HG03095 (cell line): Measurements from ENCODE around the gene UTRN.

Experiments
- ATAC-seq: cut with Tn5 transposase; IDR thresholded peaks from one replicate; pipeline ENCODE4 v1.9.1; 2021; ENCODE audit warnings: moderate library complexity; ENCODE audit not compliant: unreplicated experiment

Gene UTRN

GRCh38 chr6:144307880-144308279 lies 22.7 kb downstream of the UTRN start:
- no peak for ATAC-seq

GRCh38 chr6:144310765-144311164 lies 25.6 kb downstream of the UTRN start:
- no peak for ATAC-seq

DNA sequence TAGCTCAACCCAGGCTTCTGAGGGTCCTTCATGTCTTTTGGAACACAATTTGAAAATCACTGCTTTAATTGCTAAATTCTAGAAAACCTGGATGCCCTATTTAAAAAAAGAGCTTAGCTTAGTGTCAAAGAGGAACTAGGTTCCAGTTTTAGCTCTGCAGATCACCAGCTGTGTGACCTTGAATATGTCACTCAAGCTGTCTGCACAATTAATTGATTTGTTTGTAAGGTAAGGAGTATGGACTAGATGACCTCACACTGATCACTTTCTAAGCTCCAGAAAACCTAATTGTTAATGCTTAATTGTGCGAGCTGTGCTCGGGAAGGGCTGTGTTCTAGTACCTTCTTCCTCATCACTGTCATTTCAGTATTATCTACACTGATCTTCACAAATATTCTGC lies 26.2 kb downstream of the UTRN start:
- ATAC-seq: no peak

GRCh38 chr6:144314003-144314485 lies 28.9 kb downstream of the UTRN start:
- no peak for ATAC-seq

GRCh38 chr6:144314562-144314961 lies 29.4 kb downstream of the UTRN start:
- no peak for ATAC-seq

GRCh38 chr6:144315226-144315980 lies 30.3 kb downstream of the UTRN start:
- ATAC-seq: no peak

GRCh38 chr6:144315981-144316861 lies 31.1 kb downstream of the UTRN start:
- ATAC-seq: peak; percentile 58

GRCh38 chr6:144316862-144317195 lies 31.7 kb downstream of the UTRN start:
- no peak for ATAC-seq

DNA sequence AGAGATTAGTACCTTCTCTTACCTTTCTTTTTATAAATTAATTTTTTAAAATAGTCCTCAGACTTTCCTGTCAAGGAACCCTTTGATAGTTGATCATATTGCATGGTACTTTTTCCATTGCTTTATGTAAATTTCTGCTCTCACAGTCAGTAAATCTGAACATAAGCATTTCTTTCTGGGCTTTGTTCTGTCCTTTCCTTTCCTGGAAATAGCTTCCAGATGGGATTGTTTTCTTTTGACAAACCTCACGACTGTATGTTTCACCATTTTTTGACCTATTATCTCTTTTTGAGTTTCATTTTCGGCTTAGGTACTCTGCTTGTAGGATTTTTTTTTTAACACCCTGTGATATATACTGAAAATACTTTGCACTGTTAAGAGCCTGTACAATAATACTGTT lies 32.6 kb downstream of the UTRN start:
- ATAC-seq: no peak

DNA sequence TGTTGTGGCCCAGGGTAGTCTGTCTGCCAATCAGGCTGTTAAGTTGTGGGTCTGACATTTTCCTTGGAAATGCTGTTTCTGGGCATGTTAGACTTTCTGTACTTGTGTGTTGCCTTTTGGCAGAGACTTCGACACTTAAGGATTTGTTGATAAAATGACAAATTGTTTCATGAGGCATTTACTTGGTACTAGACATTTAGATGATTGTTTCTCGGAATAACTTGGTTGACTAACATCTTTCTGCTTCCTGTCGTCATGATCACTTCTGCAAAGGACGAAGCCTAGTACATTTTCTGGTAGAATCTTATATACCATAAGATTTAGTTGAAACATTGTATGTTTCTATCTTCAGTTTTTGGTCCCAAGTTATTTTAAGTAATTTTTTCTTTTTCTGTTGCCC lies 34.1 kb downstream of the UTRN start:
- no peak for ATAC-seq

DNA sequence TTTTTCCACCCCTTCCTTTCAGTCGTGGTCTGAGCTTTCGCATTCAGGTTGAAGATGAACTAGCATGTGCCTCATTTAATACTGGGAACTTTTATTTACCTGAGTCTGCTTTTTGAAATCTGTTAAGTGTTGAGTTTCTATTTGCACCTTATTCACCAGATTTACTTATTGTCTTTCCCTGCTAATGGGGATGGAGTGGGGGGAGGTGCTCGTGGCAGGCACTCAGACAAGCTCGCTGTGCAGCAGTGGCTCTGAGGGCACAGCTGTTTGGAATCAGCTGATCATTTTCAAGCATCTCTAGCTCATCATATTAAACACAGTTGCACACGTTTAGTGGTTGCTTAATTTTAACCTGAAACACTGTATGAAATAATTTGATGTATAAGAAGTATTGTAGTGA lies 35.6 kb downstream of the UTRN start:
- no peak for ATAC-seq

DNA sequence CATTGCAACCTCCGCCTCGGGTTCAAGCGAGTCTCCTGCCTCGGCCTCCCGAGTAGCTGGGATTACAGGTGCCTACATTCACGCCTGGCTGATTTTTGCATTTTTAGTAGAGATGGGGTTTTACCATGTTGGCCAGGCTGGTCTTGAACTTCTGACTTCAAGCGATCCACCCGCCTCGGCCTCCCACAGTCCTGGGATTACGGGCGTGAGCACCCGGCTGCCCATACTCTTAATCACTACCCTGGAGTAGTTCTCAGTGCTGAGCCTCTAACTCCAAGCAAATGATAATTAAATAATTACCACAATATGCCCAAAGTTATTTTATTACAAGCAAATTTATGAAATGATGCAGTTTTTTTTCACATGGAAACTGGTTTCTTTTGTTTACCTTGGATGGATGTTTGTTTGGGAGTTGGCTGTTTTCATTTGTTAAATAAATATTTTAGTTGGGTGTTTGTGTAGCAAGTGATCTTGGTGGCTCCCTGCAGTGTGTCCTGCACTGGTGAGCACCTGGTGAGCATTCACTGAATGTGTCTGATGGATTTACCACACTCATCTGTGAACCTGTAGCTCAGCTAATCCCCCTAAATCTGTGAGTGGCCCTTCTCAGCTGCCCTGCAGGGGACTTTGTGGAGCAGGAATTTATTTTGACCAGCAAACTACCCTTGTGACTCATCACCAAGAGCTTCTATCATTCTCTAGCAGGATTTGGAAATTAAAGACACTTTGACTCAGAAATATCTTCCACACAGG lies 36.9 kb downstream of the UTRN start:
- no peak for ATAC-seq

- no peak for ATAC-seq
Observed at GRCh38 chr6:144325232-144325631, 40.1 kb downstream of the UTRN start.

- ATAC-seq: no peak
Observed at GRCh38 chr6:144326393-144326792, 41.3 kb downstream of the UTRN start.

GRCh38 chr6:144327081-144327480 lies 41.9 kb downstream of the UTRN start:
- ATAC-seq: no peak

DNA sequence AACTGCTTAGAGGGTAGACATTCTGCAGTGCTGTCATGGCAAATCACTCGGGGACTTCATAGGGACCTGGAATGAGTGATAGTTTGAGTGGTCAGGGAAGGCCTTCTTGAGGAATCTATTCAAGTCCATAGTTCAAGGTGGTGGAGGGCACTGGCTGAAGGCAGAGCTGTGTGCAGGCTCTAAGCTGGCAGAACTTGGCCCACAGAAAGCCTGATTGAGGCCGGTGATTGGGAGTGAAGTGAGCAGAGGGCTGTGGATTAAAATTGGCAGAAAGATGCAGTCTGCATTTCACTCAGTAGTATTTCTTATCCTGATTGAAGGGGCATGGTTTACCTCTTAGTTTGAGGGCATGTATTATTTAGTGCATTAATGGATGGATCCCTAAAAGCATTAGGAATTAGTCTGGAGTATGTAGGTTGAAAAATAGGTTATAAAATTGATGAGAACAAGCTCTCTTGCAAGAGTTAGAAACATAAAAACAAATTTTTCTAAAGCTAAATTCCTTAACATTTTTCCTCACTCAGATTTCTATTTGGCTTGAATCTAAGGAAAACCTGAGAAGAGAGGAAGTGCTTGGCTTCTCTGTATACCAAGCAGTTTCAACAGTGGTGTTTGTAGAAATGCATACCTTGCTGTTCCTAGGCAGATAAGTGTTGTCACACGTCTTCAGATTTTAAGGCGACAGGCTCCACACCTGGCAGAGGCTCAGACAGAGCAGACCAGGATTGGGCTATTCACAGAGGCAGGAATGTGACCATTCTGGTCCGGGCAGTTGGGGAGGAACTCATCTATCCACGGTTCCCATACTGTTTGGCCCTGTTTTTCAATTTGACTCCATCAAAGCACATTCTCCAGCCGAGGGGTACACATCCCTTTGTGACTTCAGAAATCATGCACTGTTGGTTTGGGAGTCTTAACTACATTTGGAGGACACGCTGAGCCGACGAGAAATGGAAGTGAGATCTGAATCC lies 45.2 kb downstream of the UTRN start:
- no peak for ATAC-seq

DNA sequence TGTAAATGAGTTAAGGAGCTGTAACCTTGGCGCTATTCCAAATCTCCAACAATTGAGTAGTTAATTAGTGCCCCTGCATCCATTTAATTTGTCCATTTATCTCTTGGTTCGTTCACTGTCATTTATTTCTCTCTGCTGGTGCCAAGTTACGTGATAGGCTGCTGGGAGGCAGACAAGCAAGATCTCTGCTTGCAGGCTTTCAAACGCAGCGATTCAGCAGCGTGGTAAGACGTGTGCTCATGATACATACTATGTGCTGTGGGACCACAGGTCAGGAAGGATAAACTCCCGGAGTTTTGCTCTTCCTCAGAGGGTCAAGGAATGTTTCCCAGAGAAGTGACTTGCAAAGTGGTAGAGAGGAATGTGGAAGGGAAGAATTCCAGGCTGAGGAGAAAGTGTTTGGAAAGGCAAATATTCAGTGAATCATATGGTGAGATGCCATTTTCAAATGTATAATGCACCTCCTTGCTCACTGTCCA lies 46.4 kb downstream of the UTRN start:
- ATAC-seq: no peak

GRCh38 chr6:144332177-144332576 lies 47.0 kb downstream of the UTRN start:
- no peak for ATAC-seq

DNA sequence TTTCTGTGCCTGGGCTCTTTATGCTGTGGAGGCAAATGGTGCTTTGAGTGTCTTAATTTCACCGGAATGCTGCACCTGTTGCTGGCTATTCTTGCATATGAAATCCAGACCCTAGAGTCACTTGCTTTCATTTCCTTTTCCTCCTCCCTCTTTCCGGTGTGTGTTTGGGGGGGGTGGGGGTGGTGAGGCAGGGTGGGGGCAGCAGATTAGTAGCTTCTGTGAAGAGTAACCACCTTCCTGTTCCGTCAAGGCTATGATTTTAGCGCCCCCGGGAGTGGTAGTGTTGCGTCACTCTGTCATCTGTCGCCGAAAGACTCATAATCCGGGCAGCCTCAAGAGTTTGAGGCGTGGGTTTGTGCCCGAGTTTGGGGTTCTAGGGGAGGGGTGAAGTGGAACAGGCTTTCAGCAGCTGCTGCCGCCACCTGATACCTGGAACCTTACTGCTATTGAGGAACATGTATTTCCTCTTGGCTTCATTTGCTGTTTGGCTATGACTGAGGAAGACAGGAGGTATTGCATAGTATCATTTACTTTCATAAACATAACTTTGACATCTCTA lies 49.1 kb downstream of the UTRN start:
- ATAC-seq: peak; percentile 64
